Activated CD4-positive, alpha-beta T cell treated with anti-CD3 and anti-CD28 coated beads for 36 hours (primary cell): ENCODE data around the gene UCHL5. TPM values are rescaled to one million over a fixed set of nuclear protein-coding genes. Genes with fewer than 3 reads are reported as not detected.
A peak's percentile ranks its signal among the peaks of the same experiment; 100 is the strongest.

Source experiments
- ATAC-seq: fragments of 200-7000 bp; cut with Tn5 transposase; one replicate; pipeline ENCODE4 v1.10.0; 2021; ENCODE audit warnings: mild to moderate bottlenecking, moderate library complexity
- CTCF ChIA-PET: fragments of 350-600 bp; sonication (Branson Sonifier 250); formaldehyde crosslinking; loops from one replicate; lab custom pipeline; 2021; ENCODE audit warnings: antibody characterized with exemption; lab: Charles Lee
- POLR2A ChIA-PET: fragments of 350-600 bp; sonication (Branson Sonifier 250); formaldehyde crosslinking; loops from one replicate; lab custom pipeline; 2021; ENCODE audit warnings: antibody characterized with exemption, inconsistent platforms; lab: Charles Lee
- DNase-seq: peaks from one replicate; pipeline ENCODE4 v3.0.0-alpha.2; 2020
- H3K27ac Mint-ChIP-seq: one replicate; pipeline ENCODE4 v1.8.0; 2021; ENCODE audit warnings: mixed read lengths
- H3K27me3 Mint-ChIP-seq: one replicate; pipeline ENCODE4 v1.8.0; 2021; ENCODE audit warnings: mixed read lengths
- H3K36me3 Mint-ChIP-seq: one replicate; pipeline ENCODE4 v1.8.0; 2021; ENCODE audit warnings: low read depth, mixed read lengths
- H3K4me1 Mint-ChIP-seq: one replicate; pipeline ENCODE4 v1.8.0; 2021; ENCODE audit warnings: mixed read lengths
- H3K4me3 Mint-ChIP-seq: one replicate; pipeline ENCODE4 v1.8.0; 2021; ENCODE audit warnings: mild to moderate bottlenecking, moderate library complexity, mixed read lengths
- H3K9me3 Mint-ChIP-seq: one replicate; pipeline ENCODE4 v1.8.0; 2021; ENCODE audit warnings: low read depth, mixed read lengths
- intact Hi-C, 2 experiments: fragments of 100-400 bp; cut with DNase I in 1 of 2; cut with micrococcal nuclease in 1 of 2; formaldehyde crosslinking; loops; one replicate each; pipeline versions ENCODE4 v1.14.2 to v1.15.1; 2022 to 2024; cut with DNase I, micrococcal nuclease
- total RNA-seq, 2 experiments: library from RNA; stranded (reverse); gene quantifications; one replicate each; pipeline ENCODE4 v1.2.3, GENCODE V29; 2021

The UCHL5 gene
- total RNA-seq, 2 experiments from 2014 or later = 94.5 to 141 TPM

DNA sequence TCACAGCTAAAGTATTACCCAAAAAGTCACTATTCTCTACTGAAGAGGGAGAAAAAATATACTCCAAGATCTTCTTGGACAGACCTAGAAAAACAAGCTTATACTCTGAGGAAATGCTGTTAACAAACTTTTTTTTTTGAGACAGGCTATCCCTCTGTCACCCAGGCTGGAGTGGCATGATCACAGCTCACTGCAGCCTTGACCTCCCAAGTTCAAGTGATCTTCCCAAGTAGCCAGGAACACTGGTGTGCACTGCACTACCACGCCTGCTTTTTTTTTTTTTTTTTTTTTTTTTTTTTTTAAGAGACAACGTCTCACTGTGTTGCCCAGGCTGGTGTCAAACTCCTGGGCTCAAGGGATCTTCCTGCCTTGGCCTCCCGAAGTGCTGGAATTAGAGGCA, 28.7 kb upstream of the UCHL5 start:
- H3K27ac Mint-ChIP-seq = no peak overlapping the region
- CTCF ChIA-PET = interaction anchor here (1.5 kb wide), 1 partner anchor 17 kb away, joined by 4 read pairs; no protein-coding TSS in a partner anchor
- H3K27me3 Mint-ChIP-seq = no peaks in the 10 kb centered on the region
- peaks cover 21% of the 10 kb centered on the region for H3K36me3 Mint-ChIP-seq
- intact Hi-C loops = no loop called here
- POLR2A ChIA-PET = no interaction called here
- no peaks in the 10 kb centered on the region for H3K9me3 Mint-ChIP-seq
- no peaks in the 10 kb centered on the region for H3K4me1 Mint-ChIP-seq
- ATAC-seq = no peak
- no peak overlapping the region for H3K4me3 Mint-ChIP-seq
- DNase-seq = no peak

- intact Hi-C loops = no loop called here
- no peak overlapping the region for H3K4me3 Mint-ChIP-seq
- no peak overlapping the region for H3K27ac Mint-ChIP-seq
- H3K27me3 Mint-ChIP-seq = no peaks in the 10 kb centered on the region
- H3K36me3 Mint-ChIP-seq = peaks cover 27% of the 10 kb centered on the region
- no peak for ATAC-seq
- no peaks in the 10 kb centered on the region for H3K4me1 Mint-ChIP-seq
- CTCF ChIA-PET = interaction anchor here (1.5 kb wide), 2 partner anchors 15 to 34 kb away, joined by 3 to 4 read pairs; no protein-coding TSS in a partner anchor
- POLR2A ChIA-PET = no interaction called here
- no peaks in the 10 kb centered on the region for H3K9me3 Mint-ChIP-seq
- no peak for DNase-seq
Observed at GRCh38 chr1:193086342-193086741, 27.2 kb upstream of the UCHL5 start.

DNA sequence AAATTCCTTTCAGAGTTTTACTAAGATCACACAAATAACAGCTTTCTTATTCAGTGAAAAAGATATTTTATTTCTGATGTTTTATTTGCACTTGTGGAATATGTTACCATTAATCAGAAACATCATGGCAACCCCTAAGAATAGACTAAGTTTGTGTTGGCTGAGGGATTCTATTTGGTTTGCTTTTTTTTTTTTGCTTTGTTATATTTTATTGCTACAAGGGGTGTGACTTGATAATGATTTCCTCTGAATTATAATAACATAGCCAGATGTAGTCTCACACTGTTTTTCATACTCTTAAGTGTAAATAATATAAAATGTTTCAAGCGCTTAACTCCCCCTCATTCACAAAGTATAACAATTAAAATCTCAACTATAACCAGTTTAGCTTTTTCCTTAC, 26.1 kb upstream of the UCHL5 start:
- Mint-ChIP-seq H3K9me3 (no peaks in the 10 kb centered on the region), H3K27ac (no peak overlapping the region), H3K36me3 (peaks cover 31% of the 10 kb centered on the region), H3K4me1 (no peaks in the 10 kb centered on the region), H3K4me3 (no peak overlapping the region), H3K27me3 (no peaks in the 10 kb centered on the region)
- intact Hi-C loops = no loop called here
- ChIA-PET POLR2A (no interaction called here), CTCF (interaction anchor here (0.6 to 1.2 kb wide), 2 partner anchors 18 to 55 kb away, joined by 3 read pairs; no protein-coding TSS in a partner anchor)
- no peak for ATAC-seq
- no peak for DNase-seq

- CTCF ChIA-PET = interaction anchor here (2.3 kb wide), 1 partner anchor 12 kb away, joined by 7 read pairs; no protein-coding TSS in a partner anchor
- Mint-ChIP-seq H3K4me3 (no peak overlapping the region), H3K4me1 (no peaks in the 10 kb centered on the region), H3K27ac (no peak overlapping the region), H3K36me3 (peaks cover 45% of the 10 kb centered on the region), H3K27me3 (no peaks in the 10 kb centered on the region), H3K9me3 (no peaks in the 10 kb centered on the region)
- ATAC-seq = no peak
- intact Hi-C loops = no loop called here
- POLR2A ChIA-PET = interaction anchor here (0.6 kb wide), 1 partner anchor 180 kb away, joined by 4 read pairs; no protein-coding TSS in a partner anchor
- DNase-seq = no peak
Observed at GRCh38 chr1:193083365-193084088, 24.4 kb upstream of the UCHL5 start.

DNA sequence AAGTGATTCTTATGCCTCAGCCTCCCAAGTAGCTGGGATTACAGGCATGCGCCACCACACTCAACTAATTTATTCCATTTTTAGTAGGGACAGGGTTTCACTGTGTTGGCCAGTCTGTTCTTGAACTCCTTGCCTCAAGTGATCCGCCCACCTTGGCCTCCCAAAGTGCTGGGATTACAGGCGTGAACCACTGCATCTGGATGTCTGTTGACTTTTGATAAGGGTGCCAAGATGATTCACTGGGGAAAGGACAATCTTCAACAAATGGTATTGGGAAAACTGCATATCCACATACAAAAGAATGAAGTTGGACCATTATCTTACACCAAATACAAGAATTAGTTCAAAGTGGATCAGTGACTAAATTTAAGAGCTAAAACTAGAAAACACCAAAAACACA, 20.0 kb upstream of the UCHL5 start:
- H3K36me3 Mint-ChIP-seq = peaks cover 57% of the 10 kb centered on the region
- no peak overlapping the region for H3K27ac Mint-ChIP-seq
- no peaks in the 10 kb centered on the region for H3K27me3 Mint-ChIP-seq
- intact Hi-C loops = no loop called here
- ChIA-PET POLR2A (no interaction called here), CTCF (no interaction called here)
- no peak overlapping the region for H3K4me3 Mint-ChIP-seq
- no peaks in the 10 kb centered on the region for H3K9me3 Mint-ChIP-seq
- H3K4me1 Mint-ChIP-seq = peaks cover 1% of the 10 kb centered on the region
- ATAC-seq (no peak), DNase-seq (no peak)

GRCh38 chr1:193077991-193078390, 18.8 kb upstream of the UCHL5 start:
- ChIA-PET POLR2A (no interaction called here), CTCF (interaction anchor here (0.9 kb wide), 1 partner anchor 64 kb away, joined by 3 read pairs; no protein-coding TSS in a partner anchor)
- DNase-seq (no peak), ATAC-seq (no peak)
- Mint-ChIP-seq H3K36me3 (peaks cover 53% of the 10 kb centered on the region), H3K27ac (no peak overlapping the region), H3K4me3 (no peak overlapping the region), H3K27me3 (no peaks in the 10 kb centered on the region), H3K4me1 (peaks cover 2% of the 10 kb centered on the region), H3K9me3 (no peaks in the 10 kb centered on the region)
- intact Hi-C loops = no loop called here

- Mint-ChIP-seq H3K27ac (no peak overlapping the region), H3K9me3 (peaks cover 3% of the 10 kb centered on the region), H3K36me3 (peaks cover 23% of the 10 kb centered on the region), H3K4me1 (peaks cover 44% of the 10 kb centered on the region), H3K27me3 (no peaks in the 10 kb centered on the region), H3K4me3 (no peak overlapping the region)
- intact Hi-C loops = loop anchor here in 1 of 2 experiments (1.0 to 2.0 kb wide), 2 partner anchors 11 to 50 kb away; no protein-coding TSS in a partner anchor
- ChIA-PET CTCF (interaction anchor here (1.1 kb wide), 1 partner anchor 16 kb away, joined by 4 read pairs; no protein-coding TSS in a partner anchor), POLR2A (no interaction called here)
- peak; percentile 88 for ATAC-seq
- peak; percentile 34 for DNase-seq
Observed at GRCh38 chr1:193070942-193071341, 11.8 kb upstream of the UCHL5 start.

GRCh38 chr1:193070386-193070753, 11.2 kb upstream of the UCHL5 start:
- H3K27ac Mint-ChIP-seq = peak overlapping the region; percentile 40
- H3K36me3 Mint-ChIP-seq = peaks cover 19% of the 10 kb centered on the region
- ATAC-seq (no peak), DNase-seq (no peak)
- ChIA-PET CTCF (interaction anchor here (1.1 to 1.2 kb wide), 2 partner anchors 17 to 49 kb away, joined by 3 to 4 read pairs; no protein-coding TSS in a partner anchor), POLR2A (no interaction called here)
- intact Hi-C loops = loop anchor here in 1 of 2 experiments (1.0 to 2.0 kb wide), 2 partner anchors 10 to 50 kb away; no protein-coding TSS in a partner anchor
- no peaks in the 10 kb centered on the region for H3K27me3 Mint-ChIP-seq
- no peak overlapping the region for H3K4me3 Mint-ChIP-seq
- peaks cover 50% of the 10 kb centered on the region for H3K4me1 Mint-ChIP-seq
- peaks cover 3% of the 10 kb centered on the region for H3K9me3 Mint-ChIP-seq

DNA sequence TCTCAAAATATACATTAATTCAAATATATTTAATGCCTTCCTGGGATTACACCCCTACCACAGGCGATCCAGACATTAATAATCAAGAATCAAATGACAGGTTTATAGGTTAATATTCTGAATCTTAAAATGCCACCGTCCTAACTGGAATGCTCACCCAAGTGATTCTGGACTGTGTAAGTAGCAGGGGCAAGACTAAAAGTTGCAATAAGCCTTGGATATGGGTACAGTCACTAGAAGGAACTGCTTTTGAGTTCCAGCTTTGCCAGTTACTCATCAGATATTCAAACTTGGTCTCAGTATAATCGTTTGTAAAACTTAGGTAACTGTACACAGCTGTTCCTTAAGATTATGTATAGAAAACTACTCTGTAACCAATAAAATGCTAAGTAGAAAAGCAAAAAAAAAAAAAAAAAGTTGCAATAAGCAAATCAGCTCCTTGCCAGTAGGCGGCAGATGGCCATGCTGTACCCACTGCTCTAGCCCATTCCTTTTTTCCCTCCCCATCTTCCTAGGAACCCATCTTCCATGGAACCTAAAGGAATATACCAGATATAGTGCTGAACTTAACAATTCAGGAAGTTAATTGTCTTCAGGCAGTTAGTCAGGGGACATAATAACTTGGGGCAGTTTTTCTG, 10.7 kb upstream of the UCHL5 start:
- peaks cover 19% of the 10 kb centered on the region for H3K36me3 Mint-ChIP-seq
- peak overlapping the region; percentile 40 for H3K27ac Mint-ChIP-seq
- H3K27me3 Mint-ChIP-seq = no peaks in the 10 kb centered on the region
- ATAC-seq (no peak), DNase-seq (no peak)
- ChIA-PET POLR2A (interaction anchor here (0.5 kb wide), 1 partner anchor 676 kb away, joined by 3 read pairs; no protein-coding TSS in a partner anchor), CTCF (interaction anchor here (1.2 kb wide), 1 partner anchor 50 kb away, joined by 3 read pairs; no protein-coding TSS in a partner anchor)
- no peak overlapping the region for H3K4me3 Mint-ChIP-seq
- H3K9me3 Mint-ChIP-seq = peaks cover 3% of the 10 kb centered on the region
- intact Hi-C loops = loop anchor here in 1 of 2 experiments (1.0 to 2.0 kb wide), 2 partner anchors 10 to 51 kb away; no protein-coding TSS in a partner anchor
- H3K4me1 Mint-ChIP-seq = peaks cover 54% of the 10 kb centered on the region

DNA sequence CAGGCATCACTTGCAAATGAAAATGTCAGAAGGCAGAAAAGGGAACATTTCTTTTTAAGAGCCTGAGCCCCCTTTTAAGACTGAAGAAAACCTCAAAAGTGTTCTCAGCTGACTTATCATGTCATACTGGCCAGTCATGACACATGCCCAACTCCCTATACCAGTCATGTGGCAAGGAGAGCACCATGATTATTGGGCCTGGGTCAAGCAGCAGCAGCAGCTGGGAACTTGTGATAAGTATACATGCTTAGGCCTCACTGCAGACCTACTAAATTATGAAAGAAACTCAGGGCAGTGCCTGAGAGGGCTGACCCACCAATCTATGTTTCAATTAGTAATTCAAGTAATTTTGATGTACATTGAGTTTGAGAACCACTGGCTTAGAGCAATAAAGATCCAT, 8.9 kb upstream of the UCHL5 start:
- intact Hi-C loops = no loop called here
- H3K27ac Mint-ChIP-seq = peak overlapping the region; percentile 53
- DNase-seq (no peak), ATAC-seq (no peak)
- H3K4me1 Mint-ChIP-seq = peaks cover 67% of the 10 kb centered on the region
- no peak overlapping the region for H3K4me3 Mint-ChIP-seq
- ChIA-PET POLR2A (no interaction called here), CTCF (interaction anchor here (0.7 to 1.0 kb wide), 2 partner anchors 9 to 113 kb away, joined by 3 to 4 read pairs; partner anchors contain the start of gene UCHL5)
- H3K9me3 Mint-ChIP-seq = peaks cover 3% of the 10 kb centered on the region
- H3K36me3 Mint-ChIP-seq = peaks cover 17% of the 10 kb centered on the region
- H3K27me3 Mint-ChIP-seq = no peaks in the 10 kb centered on the region

- no peak for ATAC-seq
- intact Hi-C loops = no loop called here
- Mint-ChIP-seq H3K4me3 (no peak overlapping the region), H3K27me3 (no peaks in the 10 kb centered on the region), H3K36me3 (peaks cover 22% of the 10 kb centered on the region), H3K27ac (peak overlapping the region; percentile 40), H3K4me1 (peaks cover 74% of the 10 kb centered on the region), H3K9me3 (peaks cover 8% of the 10 kb centered on the region)
- POLR2A ChIA-PET = no interaction called here
- DNase-seq = no peak
- CTCF ChIA-PET = interaction anchor here (0.9 to 1.2 kb wide), 2 partner anchors 27 to 35 kb away, joined by 3 read pairs; no protein-coding TSS in a partner anchor
Observed at GRCh38 chr1:193066606-193067005, 7.4 kb upstream of the UCHL5 start.
